Measurements from ENCODE around the gene UCN. TPM values are rescaled to one million over a fixed set of nuclear protein-coding genes. Genes with fewer than 3 reads are reported as not detected.

The UCN gene
- total RNA-seq, 4 donors from 2014 or later = not detected

DNA sequence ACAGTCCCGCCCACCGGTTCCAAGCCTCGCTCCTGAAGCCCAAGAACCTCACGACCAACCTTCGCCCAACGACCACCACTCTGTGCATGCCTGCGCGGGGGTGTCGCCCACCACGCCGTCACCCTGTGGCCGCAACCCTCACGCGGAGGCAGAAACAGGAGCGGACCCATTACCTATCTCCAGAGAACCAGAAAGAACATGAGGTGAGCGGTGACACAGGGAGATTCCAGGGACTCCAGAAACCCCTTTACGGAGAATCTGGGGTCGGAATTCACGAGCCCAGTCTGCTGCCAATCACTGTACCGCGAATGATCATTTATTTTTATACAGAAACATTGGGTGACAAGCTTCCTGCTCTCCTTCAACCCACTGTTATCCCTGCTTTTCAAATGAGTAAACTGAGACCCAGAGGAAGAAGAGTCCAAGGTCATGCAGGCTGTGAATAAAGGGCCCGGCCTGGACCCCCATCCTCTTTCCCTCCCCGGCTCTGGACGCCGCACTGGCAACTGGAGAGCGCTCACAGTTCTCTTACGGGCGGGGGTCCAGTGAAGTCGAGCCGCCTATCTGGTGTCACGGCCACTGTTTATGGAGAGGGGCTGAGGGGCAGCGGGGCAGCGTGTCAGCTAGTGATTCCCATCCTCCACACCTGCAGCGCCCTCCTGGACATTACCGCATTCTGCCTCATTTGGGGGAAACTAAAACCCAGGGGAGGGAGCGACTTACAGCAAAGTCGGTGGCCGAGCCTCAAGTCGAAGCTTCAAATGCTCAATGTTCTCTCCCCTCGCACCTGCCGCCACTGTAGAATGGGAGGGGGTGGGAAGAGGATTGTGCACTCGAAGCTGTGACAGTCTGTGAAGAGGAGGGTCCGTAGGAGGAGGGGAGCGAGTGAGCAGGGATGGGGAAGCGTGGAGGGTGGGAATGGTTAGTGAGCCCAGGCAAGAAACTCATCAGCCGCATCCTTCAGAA, 44.7 kb downstream of the UCN start:
- Histone ChIP-seq H3K36me3 (no peaks in the 10 kb centered on the region), H3K9me3 (no peaks in the 10 kb centered on the region), H3K4me1 (peaks cover 25 to 26% of the 10 kb centered on the region in 2 donors), H3K27ac (no peak overlapping the region), H3K4me3 (peak overlapping the region; percentile 51 to 78 (median 58)), H3K27me3 (peaks cover 71 to 77% (median 74%) of the 10 kb centered on the region in 3 donors)
- TF ChIP-seq POLR2A (IDR thresholded peaks at IDR 0.05) = no peak
- TF ChIP-seq, protein P1, sequence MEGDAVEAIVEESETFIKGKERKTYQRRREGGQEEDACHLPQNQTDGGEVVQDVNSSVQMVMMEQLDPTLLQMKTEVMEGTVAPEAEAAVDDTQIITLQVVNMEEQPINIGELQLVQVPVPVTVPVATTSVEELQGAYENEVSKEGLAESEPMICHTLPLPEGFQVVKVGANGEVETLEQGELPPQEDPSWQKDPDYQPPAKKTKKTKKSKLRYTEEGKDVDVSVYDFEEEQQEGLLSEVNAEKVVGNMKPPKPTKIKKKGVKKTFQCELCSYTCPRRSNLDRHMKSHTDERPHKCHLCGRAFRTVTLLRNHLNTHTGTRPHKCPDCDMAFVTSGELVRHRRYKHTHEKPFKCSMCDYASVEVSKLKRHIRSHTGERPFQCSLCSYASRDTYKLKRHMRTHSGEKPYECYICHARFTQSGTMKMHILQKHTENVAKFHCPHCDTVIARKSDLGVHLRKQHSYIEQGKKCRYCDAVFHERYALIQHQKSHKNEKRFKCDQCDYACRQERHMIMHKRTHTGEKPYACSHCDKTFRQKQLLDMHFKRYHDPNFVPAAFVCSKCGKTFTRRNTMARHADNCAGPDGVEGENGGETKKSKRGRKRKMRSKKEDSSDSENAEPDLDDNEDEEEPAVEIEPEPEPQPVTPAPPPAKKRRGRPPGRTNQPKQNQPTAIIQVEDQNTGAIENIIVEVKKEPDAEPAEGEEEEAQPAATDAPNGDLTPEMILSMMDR (IDR thresholded peaks at IDR 0.05 in 4 of 5, conservative IDR thresholded peaks at IDR 0.05 in 1 of 5) = no peak
- in situ Hi-C loops (cut with MboI; ENCODE audit: low sequenced_read_pairs in 4 of 4) = no loop called here
- ATAC-seq (no peak), DNase-seq (no peak)
- intact Hi-C loops (cut with DNase I; ENCODE audit: low total_unique reads) = loop anchor here (1.0 kb wide), 1 partner anchor 40 kb away; no protein-coding TSS in a partner anchor

DNA sequence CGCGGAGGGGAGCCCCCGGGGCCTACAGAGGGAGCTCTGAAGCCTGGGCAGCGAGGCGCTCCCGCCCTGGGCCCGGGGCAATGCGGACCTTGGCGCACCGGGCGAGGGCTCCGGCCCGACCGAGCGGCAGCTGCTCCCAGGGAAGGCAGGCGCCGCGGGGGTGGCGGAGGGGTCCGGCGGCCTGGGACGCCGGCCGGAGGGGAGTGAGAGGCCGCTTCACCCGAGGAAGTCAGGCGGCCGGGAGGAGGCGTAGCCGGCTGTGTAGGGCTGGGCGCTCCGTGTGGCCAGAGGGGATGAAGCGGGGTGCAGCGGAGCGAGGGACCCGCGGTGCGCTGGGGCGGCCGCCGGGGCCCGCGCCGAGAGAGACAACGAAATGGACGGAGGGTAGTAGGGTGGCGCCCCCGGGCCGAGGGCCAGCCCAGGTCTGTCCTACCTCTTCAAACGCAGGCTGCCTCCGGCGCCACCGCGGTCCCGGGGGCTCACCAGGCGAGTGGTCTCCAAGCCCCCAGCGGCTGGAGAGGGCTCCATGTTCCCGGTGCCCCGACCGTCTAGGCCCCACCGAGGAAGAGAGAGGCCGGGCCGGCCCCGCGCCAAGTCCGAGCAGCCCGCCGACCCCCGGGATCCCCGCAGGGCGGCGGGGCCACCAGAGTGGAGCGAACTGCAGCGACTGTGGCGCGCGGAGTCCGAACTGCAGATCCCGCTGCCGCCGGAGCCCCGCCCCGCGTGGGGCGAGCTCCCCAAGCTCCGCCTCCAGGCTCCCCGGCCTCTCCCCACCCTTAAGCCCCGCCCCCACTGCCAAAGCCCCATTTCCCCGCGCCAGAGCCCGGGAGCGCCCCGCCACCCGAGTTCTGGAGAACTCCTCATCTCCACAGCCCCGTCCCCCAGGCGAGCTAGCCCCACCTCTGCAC, 45.6 kb downstream of the UCN start, which contains the start of gene SLC30A3:
SLC30A3 (minus strand) TSS at position 669 of the 908 bp plus-strand sequence; CDS start at position 528, 141 bp downstream.
- H3K4me1 ChIP-seq = peaks cover 25 to 26% of the 10 kb centered on the region in 2 donors
- ATAC-seq = peak in 1 of 2 donors; percentile 46
- intact Hi-C loops (cut with DNase I; ENCODE audit: low total_unique reads) (no loop called here), in situ Hi-C loops (cut with MboI; ENCODE audit: low sequenced_read_pairs in 4 of 4) (no loop called here)
- H3K36me3 ChIP-seq = no peaks in the 10 kb centered on the region
- H3K4me3 ChIP-seq = peak within 1 kb of the TSS; percentile 51 to 78 (median 58)
- TF ChIP-seq, protein P1 (IDR thresholded peaks at IDR 0.05 in 4 of 5, conservative IDR thresholded peaks at IDR 0.05 in 1 of 5) = no peak
- no peak for TF ChIP-seq POLR2A (IDR thresholded peaks at IDR 0.05)
- no peaks in the 10 kb centered on the region for H3K9me3 ChIP-seq
- peaks cover 71 to 80% (median 77%) of the 10 kb centered on the region in 3 donors for H3K27me3 ChIP-seq
- DNase-seq = peak in 1 of 2 donors; percentile 28
- H3K27ac ChIP-seq = no peak within 1 kb of the TSS

DNA sequence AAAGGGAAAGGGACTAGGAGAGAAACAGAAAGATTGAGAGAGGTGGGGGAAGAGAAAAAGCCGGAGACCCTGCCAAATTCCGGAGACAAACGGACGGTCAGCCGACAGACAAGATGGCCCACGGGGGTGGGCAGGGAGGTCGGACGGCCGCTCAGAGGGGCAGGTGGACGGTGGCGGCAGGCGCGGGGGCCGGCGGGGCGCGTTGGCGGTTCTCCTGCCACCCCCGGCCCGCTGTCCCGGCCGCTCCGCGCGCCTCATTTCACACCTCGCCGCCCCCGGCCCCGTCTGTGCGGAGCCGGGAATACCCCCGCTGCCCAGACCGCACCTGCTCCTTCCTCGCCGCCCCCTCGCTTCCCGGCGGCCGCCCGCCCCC, 46.3 kb downstream of the UCN start:
- TF ChIP-seq POLR2A (IDR thresholded peaks at IDR 0.05) = no peak
- TF ChIP-seq, protein P1 (IDR thresholded peaks at IDR 0.05 in 4 of 5, conservative IDR thresholded peaks at IDR 0.05 in 1 of 5) = no peak
- peak overlapping the region in 3 of 4 donors; percentile 51 to 78 (median 63) for H3K4me3 ChIP-seq
- ATAC-seq (no peak), DNase-seq (no peak)
- in situ Hi-C loops (cut with MboI; ENCODE audit: low sequenced_read_pairs in 4 of 4) = no loop called here
- peaks cover 25 to 26% of the 10 kb centered on the region in 2 donors for H3K4me1 ChIP-seq
- H3K36me3 ChIP-seq = no peaks in the 10 kb centered on the region
- H3K27ac ChIP-seq = no peak overlapping the region
- peaks cover 71 to 82% (median 71%) of the 10 kb centered on the region in 3 donors for H3K27me3 ChIP-seq
- no peaks in the 10 kb centered on the region for H3K9me3 ChIP-seq
- intact Hi-C loops (cut with DNase I; ENCODE audit: low total_unique reads) = no loop called here

DNA sequence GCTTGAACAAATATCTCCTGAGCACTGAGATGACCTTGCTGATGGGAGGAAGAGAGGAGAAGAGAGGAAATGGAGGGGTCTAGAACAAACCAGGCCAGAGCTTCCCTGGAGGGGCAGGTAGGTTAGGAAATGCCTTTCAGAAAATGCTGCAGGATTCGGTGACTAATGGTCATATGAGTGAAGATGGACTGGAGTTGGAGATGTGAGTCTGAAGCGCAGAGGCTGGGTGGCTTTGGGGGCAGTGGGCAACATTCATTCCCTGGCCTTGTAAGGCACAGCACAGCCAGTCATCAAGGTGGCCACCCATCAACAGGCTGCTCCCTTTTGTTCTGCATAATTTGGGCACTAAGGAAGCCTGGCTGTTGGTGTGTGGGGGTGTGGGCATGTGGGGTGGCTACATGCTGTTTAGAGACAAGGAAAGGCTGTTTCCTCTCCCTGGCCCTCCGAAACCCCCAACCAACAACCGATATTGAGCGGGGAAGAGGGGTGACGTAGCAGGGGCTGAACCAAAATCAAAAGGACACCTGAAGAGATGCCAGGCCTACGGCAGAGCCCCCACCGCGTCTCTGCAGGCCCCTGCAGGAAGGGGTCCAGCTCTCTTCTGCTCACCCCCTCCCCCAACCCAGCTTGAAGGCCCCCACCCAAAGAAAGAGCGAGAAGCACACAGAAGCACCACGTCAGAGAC, 46.9 kb downstream of the UCN start:
- intact Hi-C loops (cut with DNase I; ENCODE audit: low total_unique reads) = no loop called here
- Histone ChIP-seq H3K27me3 (peaks cover 68 to 80% (median 71%) of the 10 kb centered on the region in 3 donors), H3K27ac (no peak overlapping the region), H3K4me3 (no peak overlapping the region), H3K36me3 (no peaks in the 10 kb centered on the region), H3K9me3 (no peaks in the 10 kb centered on the region), H3K4me1 (peaks cover 25 to 26% of the 10 kb centered on the region in 2 donors)
- ATAC-seq = no peak
- TF ChIP-seq POLR2A (IDR thresholded peaks at IDR 0.05) = no peak
- TF ChIP-seq, protein P1 (IDR thresholded peaks at IDR 0.05 in 4 of 5, conservative IDR thresholded peaks at IDR 0.05 in 1 of 5) = no peak
- in situ Hi-C loops (cut with MboI; ENCODE audit: low sequenced_read_pairs in 4 of 4) = no loop called here
- no peak for DNase-seq

Measured in gastrocnemius medialis (tissue), 4 donors.